NB4 (cell line): ENCODE results near the gene GYS1.

Experiments used
- DNase-seq: peaks from one replicate; pipeline ENCODE4 v3.0.0; 2010; ENCODE audit warnings: low read depth
- H3K4me3 ChIP-seq: one replicate; pipeline ENCODE4 v1.5.1; 2011; ENCODE audit warnings: mild to moderate bottlenecking, low read depth, low read length, moderate library complexity
- MYC ChIP-seq: IDR thresholded peaks from 2 replicates; pipeline ENCODE4 v1.6.1; 2011; ENCODE audit warnings: low read depth, low read length
- POLR2A ChIP-seq: IDR thresholded peaks from 2 replicates; pipeline ENCODE4 v1.6.1; 2011; ENCODE audit warnings: mild to moderate bottlenecking; ENCODE audit not compliant: insufficient read length; ENCODE audit errors: extremely low read depth
- TF ChIP-seq, protein P1 (sequence below): IDR thresholded peaks from 2 replicates; pipeline ENCODE4 v1.6.1; 2011; ENCODE audit warnings: low read depth, low read length
- TF ChIP-seq, protein P2 (sequence below): IDR thresholded peaks from one replicate; pipeline ENCODE4 v1.5.1; 2012; ENCODE audit warnings: low read depth, low read length

The GYS1 gene

DNA sequence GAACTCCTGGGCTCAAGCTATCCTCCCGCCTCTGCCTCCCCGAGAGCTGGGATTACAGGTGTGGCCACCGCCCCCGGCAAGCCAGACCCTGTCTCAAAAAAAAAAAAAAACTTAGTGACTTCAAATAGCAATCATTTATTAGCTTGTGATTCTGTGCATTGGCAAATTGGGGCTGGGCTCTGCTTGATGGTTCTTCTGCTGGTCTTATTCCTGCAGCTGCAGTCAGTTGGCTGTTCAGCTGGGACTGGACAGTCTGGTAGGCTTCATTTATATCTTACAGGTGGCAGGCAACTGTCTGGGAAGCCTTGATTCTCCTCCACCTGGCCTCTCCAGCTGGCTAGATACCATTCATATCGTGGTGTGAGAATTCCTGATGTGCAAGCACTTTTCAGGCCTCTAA, 52.2 kb downstream of the GYS1 start:
- TF ChIP-seq MYC (no peak), POLR2A (no peak)
- TF ChIP-seq, protein P1, sequence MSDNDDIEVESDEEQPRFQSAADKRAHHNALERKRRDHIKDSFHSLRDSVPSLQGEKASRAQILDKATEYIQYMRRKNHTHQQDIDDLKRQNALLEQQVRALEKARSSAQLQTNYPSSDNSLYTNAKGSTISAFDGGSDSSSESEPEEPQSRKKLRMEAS = no peak
- TF ChIP-seq, protein P2, sequence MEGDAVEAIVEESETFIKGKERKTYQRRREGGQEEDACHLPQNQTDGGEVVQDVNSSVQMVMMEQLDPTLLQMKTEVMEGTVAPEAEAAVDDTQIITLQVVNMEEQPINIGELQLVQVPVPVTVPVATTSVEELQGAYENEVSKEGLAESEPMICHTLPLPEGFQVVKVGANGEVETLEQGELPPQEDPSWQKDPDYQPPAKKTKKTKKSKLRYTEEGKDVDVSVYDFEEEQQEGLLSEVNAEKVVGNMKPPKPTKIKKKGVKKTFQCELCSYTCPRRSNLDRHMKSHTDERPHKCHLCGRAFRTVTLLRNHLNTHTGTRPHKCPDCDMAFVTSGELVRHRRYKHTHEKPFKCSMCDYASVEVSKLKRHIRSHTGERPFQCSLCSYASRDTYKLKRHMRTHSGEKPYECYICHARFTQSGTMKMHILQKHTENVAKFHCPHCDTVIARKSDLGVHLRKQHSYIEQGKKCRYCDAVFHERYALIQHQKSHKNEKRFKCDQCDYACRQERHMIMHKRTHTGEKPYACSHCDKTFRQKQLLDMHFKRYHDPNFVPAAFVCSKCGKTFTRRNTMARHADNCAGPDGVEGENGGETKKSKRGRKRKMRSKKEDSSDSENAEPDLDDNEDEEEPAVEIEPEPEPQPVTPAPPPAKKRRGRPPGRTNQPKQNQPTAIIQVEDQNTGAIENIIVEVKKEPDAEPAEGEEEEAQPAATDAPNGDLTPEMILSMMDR = no peak

DNA sequence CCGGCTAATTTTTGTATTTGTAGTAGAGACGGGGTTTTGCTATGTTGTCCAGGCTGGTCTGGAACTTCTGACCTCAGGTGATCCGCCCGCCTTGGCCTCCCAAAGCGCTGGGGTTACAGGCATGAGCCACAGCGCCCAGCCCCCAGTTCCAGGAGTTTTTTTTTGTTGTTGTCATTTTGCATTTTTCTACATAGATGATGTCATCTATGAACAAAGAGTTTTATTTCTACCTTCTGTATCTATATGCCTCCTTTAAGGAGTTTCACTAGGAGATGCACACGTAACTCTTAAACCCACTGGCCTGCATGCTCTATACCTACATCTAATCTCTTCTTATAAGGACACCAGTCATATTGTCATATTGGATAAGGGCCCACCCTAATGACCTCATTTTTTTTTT, 54.9 kb downstream of the GYS1 start:
- TF ChIP-seq, protein P2 = no peak
- TF ChIP-seq POLR2A = no peak
- no peak for TF ChIP-seq MYC
- TF ChIP-seq, protein P1 = no peak
- H3K4me3 ChIP-seq = no peak overlapping the region
- no peak for DNase-seq

More for the DNA sequence above, 52.2 kb downstream of the GYS1 start:
- DNase-seq = no peak
- no peak overlapping the region for H3K4me3 ChIP-seq

DNA sequence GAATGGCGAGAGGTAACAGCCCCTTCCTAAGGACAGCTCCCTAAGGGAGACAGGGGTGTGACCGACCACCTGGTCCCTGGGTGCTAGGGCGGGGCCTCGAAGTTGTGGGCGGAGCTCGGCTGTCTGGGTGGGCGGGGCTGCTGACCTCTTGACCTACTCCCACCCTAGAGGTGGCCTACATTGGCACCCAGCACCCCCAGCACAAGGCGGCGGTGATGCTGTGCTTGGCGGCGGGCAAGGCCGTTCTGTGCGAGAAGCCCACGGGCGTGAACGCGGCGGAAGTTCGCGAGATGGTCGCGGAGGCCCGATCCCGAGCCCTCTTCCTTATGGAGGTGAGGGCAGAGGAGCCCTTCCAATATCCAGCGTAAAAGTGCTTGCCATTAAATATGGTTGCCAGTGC, 57.2 kb downstream of the GYS1 start:
- no peak for TF ChIP-seq MYC
- TF ChIP-seq, protein P1 = no peak
- TF ChIP-seq, protein P2 = no peak
- TF ChIP-seq POLR2A = no peak
- H3K4me3 ChIP-seq = no peak overlapping the region
- no peak for DNase-seq

DNA sequence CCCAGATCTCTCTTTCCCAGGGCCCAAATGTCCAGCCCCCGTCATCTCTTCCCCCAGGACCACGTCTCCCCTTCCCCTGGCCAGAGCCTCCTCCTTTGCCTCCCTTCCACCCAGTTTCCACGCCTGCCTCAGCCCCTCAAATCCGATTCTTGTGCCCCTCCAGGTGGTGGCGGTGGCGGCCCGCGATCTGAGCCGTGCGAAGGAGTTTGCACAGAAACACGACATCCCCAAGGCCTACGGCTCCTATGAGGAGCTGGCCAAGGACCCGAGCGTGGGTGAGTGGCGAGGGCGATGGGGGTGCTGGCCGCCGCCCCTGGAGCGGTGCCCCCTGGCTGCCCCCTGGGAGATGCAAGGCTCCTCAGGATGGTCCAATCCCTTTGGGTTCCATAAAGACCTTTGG, 58.3 kb downstream of the GYS1 start:
- H3K4me3 ChIP-seq = no peak overlapping the region
- TF ChIP-seq, protein P2 = no peak
- TF ChIP-seq MYC (no peak), POLR2A (no peak)
- TF ChIP-seq, protein P1 = no peak
- DNase-seq = no peak

DNA sequence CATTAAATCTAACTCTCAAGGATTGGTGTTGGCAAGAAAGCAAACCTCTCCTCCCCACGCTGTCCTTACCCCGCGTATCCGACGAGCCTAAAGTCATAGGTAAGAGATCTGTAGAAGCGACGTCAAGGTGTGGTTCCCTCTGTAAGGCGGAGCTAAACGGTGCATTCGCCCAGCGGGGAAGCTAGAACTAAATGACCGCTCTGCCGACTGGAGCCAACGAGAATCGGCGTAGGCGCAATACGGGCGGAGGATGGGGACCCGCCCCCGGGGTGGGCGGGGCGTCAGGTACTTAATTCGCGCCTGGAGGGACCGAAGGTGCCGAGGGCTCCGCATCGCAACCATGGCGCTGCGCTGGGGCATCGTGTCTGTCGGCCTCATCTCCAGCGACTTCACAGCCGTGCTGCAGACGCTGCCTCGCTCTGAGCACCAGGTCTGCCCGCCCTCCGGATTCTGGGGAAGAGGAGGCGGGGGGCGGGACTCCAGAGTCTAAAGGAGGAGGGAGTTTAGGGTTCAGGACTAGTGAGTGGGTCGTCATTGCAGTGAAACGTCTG, 59.7 kb downstream of the GYS1 start, which contains the start of gene DHDH:
Gene DHDH (plus strand): TSS at position 318 of the 551 bp plus-strand sequence. CDS start 23 bp downstream, at position 341.
- peak within 1 kb of the TSS; percentile 38 for H3K4me3 ChIP-seq
- DNase-seq = peak; percentile 67
- TF ChIP-seq, protein P1 = no peak
- TF ChIP-seq POLR2A (no peak), MYC (no peak)
- TF ChIP-seq, protein P2 = no peak
